Measurements from ENCODE around the gene MYO18A. TPM values are rescaled to one million over a fixed set of nuclear protein-coding genes. Genes with fewer than 3 reads are reported as not detected.

MYO18A gene
- total RNA-seq, 3 donors from 2014 or later (not counting 1 experiment from before 2014, with no cell fraction given) = 110 to 117 (median 115) TPM

DNA sequence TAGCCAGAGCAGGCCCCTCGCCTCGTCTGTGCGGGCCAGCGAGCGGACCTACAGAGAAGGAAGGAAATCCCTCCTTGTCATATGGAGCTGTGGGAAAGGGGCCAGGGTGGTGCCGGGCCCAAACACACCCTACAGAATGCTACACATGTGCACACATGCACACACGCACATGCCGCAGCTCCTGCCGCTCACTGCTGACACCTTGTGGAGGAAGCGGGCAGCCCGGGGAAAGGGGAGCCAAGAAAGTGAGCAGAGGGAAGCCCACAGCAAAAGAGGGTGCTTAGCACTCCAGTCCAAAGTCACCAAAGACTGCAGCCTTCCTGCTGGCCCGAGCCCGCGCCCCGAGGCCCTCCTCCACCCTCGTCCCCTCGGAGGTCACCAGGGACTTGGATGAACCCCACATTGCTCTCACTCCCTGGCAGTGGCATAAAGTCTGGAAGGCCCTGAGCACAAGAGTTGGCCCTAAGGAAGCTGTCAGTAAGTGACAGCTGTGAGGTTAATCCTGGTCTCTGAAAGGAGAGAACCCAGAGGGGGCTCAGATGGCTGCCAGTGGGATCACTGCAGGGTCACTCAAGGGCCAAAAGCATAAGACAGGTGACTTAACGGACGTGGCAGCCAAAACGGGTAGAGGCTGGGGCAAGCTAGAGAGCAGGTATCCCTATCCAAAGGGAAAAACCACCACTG lies 68.2 kb downstream of the MYO18A start:
- peak; percentile 67 for TF ChIP-seq CTCF (IDR thresholded peaks at IDR 0.05)
- Mint-ChIP-seq H3K27ac (no peak overlapping the region), H3K9me3 (no peaks in the 10 kb centered on the region), H3K27me3 (ENCODE audit: low read depth in 2 of 2) (no peaks in the 10 kb centered on the region), H3K4me3 (no peak overlapping the region), H3K4me1 (peaks cover 7 to 16% of the 10 kb centered on the region in 2 donors), H3K36me3 (no peaks in the 10 kb centered on the region)
- peaks cover 71% of the 10 kb centered on the region for H3K36me3 ChIP-seq (ENCODE audit: control insufficient read depth, insufficient read depth, low read length)
- no peak overlapping the region for H3K4me3 ChIP-seq (ENCODE audit: low read length)
- peak; percentile 51 to 77 for DNase-seq
- H3K27me3 ChIP-seq (ENCODE audit: control insufficient read depth, insufficient read depth, low read length) = no peaks in the 10 kb centered on the region
- peak; percentile 61 to 74 (median 70) for ATAC-seq
- H3K9me3 ChIP-seq (ENCODE audit: control insufficient read depth, insufficient read depth, low read length) = no peaks in the 10 kb centered on the region
- intact Hi-C loops (cut with micrococcal nuclease) = loop anchor here (1.0 to 10.0 kb wide), 2 partner anchors 147 to 347 kb away; no protein-coding TSS in a partner anchor
- 81% methylated on average over 20 of the region's 20 CpGs for whole genome bisulfite sequencing (ENCODE audit: insufficient coverage)
- H3K27ac ChIP-seq (ENCODE audit: low read length) = no peak overlapping the region
- H3K4me1 ChIP-seq (ENCODE audit: control insufficient read depth, insufficient read depth, low read length) = peaks cover 6% of the 10 kb centered on the region

GRCh38 chr17:29110372-29110757 lies 69.8 kb downstream of the MYO18A start:
- Mint-ChIP-seq H3K27ac (peak overlapping the region in 1 of 2 donors; percentile 40), H3K27me3 (ENCODE audit: low read depth in 2 of 2) (no peaks in the 10 kb centered on the region), H3K4me1 (peaks cover 0 to 9% of the 10 kb centered on the region in 2 donors), H3K4me3 (no peak overlapping the region), H3K9me3 (no peaks in the 10 kb centered on the region), H3K36me3 (no peaks in the 10 kb centered on the region)
- intact Hi-C loops (cut with micrococcal nuclease) = loop anchor here (10.0 kb wide), 1 partner anchor 346 kb away; no protein-coding TSS in a partner anchor
- Histone ChIP-seq H3K9me3 (ENCODE audit: control insufficient read depth, insufficient read depth, low read length) (no peaks in the 10 kb centered on the region), H3K4me1 (ENCODE audit: control insufficient read depth, insufficient read depth, low read length) (no peaks in the 10 kb centered on the region), H3K27ac (ENCODE audit: low read length) (no peak overlapping the region), H3K4me3 (ENCODE audit: low read length) (no peak overlapping the region), H3K27me3 (ENCODE audit: control insufficient read depth, insufficient read depth, low read length) (no peaks in the 10 kb centered on the region), H3K36me3 (ENCODE audit: control insufficient read depth, insufficient read depth, low read length) (peaks cover 80% of the 10 kb centered on the region)
- TF ChIP-seq CTCF (IDR thresholded peaks at IDR 0.05) = no peak
- WGBS (ENCODE audit: insufficient coverage) = 97% methylated on average over 15 of the region's 16 CpGs
- ATAC-seq (no peak), DNase-seq (no peak)

GRCh38 chr17:29109477-29110371 lies 70.5 kb downstream of the MYO18A start:
- H3K9me3 ChIP-seq (ENCODE audit: control insufficient read depth, insufficient read depth, low read length) = no peaks in the 10 kb centered on the region
- TF ChIP-seq CTCF (IDR thresholded peaks at IDR 0.05) = no peak
- Mint-ChIP-seq H3K27ac (peak overlapping the region in 1 of 2 donors; percentile 40), H3K4me1 (peaks cover 0 to 9% of the 10 kb centered on the region in 2 donors), H3K36me3 (peaks cover 1% of the 10 kb centered on the region), H3K27me3 (ENCODE audit: low read depth in 2 of 2) (no peaks in the 10 kb centered on the region), H3K4me3 (no peak overlapping the region), H3K9me3 (no peaks in the 10 kb centered on the region)
- DNase-seq (no peak), ATAC-seq (no peak)
- no peaks in the 10 kb centered on the region for H3K4me1 ChIP-seq (ENCODE audit: control insufficient read depth, insufficient read depth, low read length)
- H3K36me3 ChIP-seq (ENCODE audit: control insufficient read depth, insufficient read depth, low read length) = peaks cover 78% of the 10 kb centered on the region
- intact Hi-C loops (cut with micrococcal nuclease) = loop anchor here (10.0 kb wide), 1 partner anchor 345 kb away; no protein-coding TSS in a partner anchor
- no peak overlapping the region for H3K4me3 ChIP-seq (ENCODE audit: low read length)
- no peaks in the 10 kb centered on the region for H3K27me3 ChIP-seq (ENCODE audit: control insufficient read depth, insufficient read depth, low read length)
- 97% methylated on average over 32 of the region's 32 CpGs for WGBS (ENCODE audit: insufficient coverage)
- no peak overlapping the region for H3K27ac ChIP-seq (ENCODE audit: low read length)

All from natural killer cell (primary cell).